ENCODE results near the gene PRKCH.

GRCh38 chr14:61527325-61528100, 206.1 kb downstream of the PRKCH start:
- TF ChIP-seq CTCF (CRISPR knock-in tag; IDR thresholded peaks at IDR 0.05) (no peak), KAT2B (IDR thresholded peaks at IDR 0.05; ENCODE audit: borderline replicate concordance, low read depth, low read length) (no peak), ZFP36L1 (CRISPR knock-in tag; IDR thresholded peaks at IDR 0.05) (no peak), GTF2F1 (IDR thresholded peaks at IDR 0.05; ENCODE audit: low read length) (no peak), ZNF430 (CRISPR knock-in tag; IDR thresholded peaks at IDR 0.05) (no peak), USF2 (IDR thresholded peaks at IDR 0.05; ENCODE audit: low read depth, low read length) (no peak), USF2 (CRISPR knock-in tag; IDR thresholded peaks at IDR 0.05; ENCODE audit: borderline replicate concordance) (no peak), ZNF644 (CRISPR knock-in tag; IDR thresholded peaks at IDR 0.05; ENCODE audit: low read depth) (no peak; the same call in 1 of the 2 replicates), ZNF562 (CRISPR knock-in tag; IDR thresholded peaks at IDR 0.05; ENCODE audit: borderline replicate concordance) (no peak), HCFC1 (IDR thresholded peaks at IDR 0.05; ENCODE audit: low read depth, low read length) (no peak), IKZF5 (CRISPR knock-in tag; IDR thresholded peaks at IDR 0.05) (no peak), ZNF235 (CRISPR knock-in tag; IDR thresholded peaks at IDR 0.05; ENCODE audit: borderline replicate concordance) (no peak), DPF2 (CRISPR knock-in tag; IDR thresholded peaks at IDR 0.05; ENCODE audit: borderline replicate concordance, low read depth) (no peak), ZSCAN20 (CRISPR knock-in tag; IDR thresholded peaks at IDR 0.05; ENCODE audit: borderline replicate concordance) (no peak), AGO1 (IDR thresholded peaks at IDR 0.05; ENCODE audit: low read depth, low read length, poor library complexity, severe bottlenecking) (no peak)
